HepG2 (cell line): Measurements from ENCODE around the gene FARSB. TPM values are rescaled to one million over a fixed set of nuclear protein-coding genes. Genes with fewer than 3 reads are reported as not detected.

Source experiments
- ATAC-seq: fragments of 200-7000 bp; cut with Tn5 transposase; 3 replicates; pipeline ENCODE4 v1.9.1; 2020; ENCODE audit warnings: mild to moderate bottlenecking, moderate library complexity
- BruUV-seq: library from RNA; stranded (reverse); fragments of 400-500 nt; replicated peaks from 2 replicates; lab custom pipeline; 2021; lab: Mats Ljungman, UMichigan
- CTCF ChIA-PET: fragments of 300-600 bp; formaldehyde crosslinking; extraction: SDS; loops from one replicate; lab custom pipeline; 2021; ENCODE audit warnings: low total read pairs, inconsistent platforms, low intra/inter-chr PET ratio; lab: Yijun Ruan, JAX
- POLR2A ChIA-PET: fragments of 350-600 bp; sonication (Branson Sonifier 250); formaldehyde crosslinking; loops from one replicate; lab custom pipeline; 2020; ENCODE audit warnings: antibody characterized with exemption, inconsistent platforms; lab: Yijun Ruan, JAX
- DNase-seq: peaks from one replicate; pipeline ENCODE4 v3.0.0-alpha.2; 2015; ENCODE audit warnings: low spot score
- FAIRE-seq: peaks from 3 replicates; lab custom pipeline; 2011; peaks lifted over from hg19 to GRCh38; lab: Jason Lieb, UNC
- H2AFZ ChIP-seq: one replicate; pipeline ENCODE4 v1.6.1; 2011; ENCODE audit warnings: low read length, inconsistent platforms
- H3K27ac ChIP-seq: fragments of 300-600 bp; 3 replicates; pipeline ENCODE4 v1.8.0; 2011; ENCODE audit warnings: mixed run types, mild to moderate bottlenecking, mixed read lengths, low read length, inconsistent platforms; ENCODE audit not compliant: insufficient read depth; ENCODE audit errors: extremely low read length
- H3K27me3 ChIP-seq, 2 experiments: fragments of 200-600 bp in 1 of 2; 2 replicates in 1 of 2; 3 replicates in 1 of 2; pipeline versions ENCODE4 v1.6.0 to v1.8.0; 2011; ENCODE audit warnings: low read length in 2 of 2, mild to moderate bottlenecking in 2 of 2, moderate library complexity in 2 of 2, inconsistent platforms in 1 of 2; ENCODE audit not compliant: insufficient read depth in 2 of 2, control insufficient read depth in 1 of 2
- H3K36me3 ChIP-seq, 2 experiments: fragments of 200-600 bp in 1 of 2; replicated peaks in 1 of 2; 2 replicates in 1 of 2; 3 replicates in 1 of 2; pipeline versions ENCODE4 v1.5.1 to v1.8.0; 2011; ENCODE audit warnings: low read length in 2 of 2, inconsistent platforms in 1 of 2; ENCODE audit not compliant: insufficient read depth in 2 of 2, control insufficient read depth in 1 of 2
- H3K4me1 ChIP-seq: 2 replicates; pipeline ENCODE4 v1.5.1; 2012; ENCODE audit warnings: low read length, inconsistent platforms; ENCODE audit not compliant: insufficient read depth
- H3K4me2 ChIP-seq: 2 replicates; pipeline ENCODE4 v1.6.0; 2011; ENCODE audit warnings: low read depth, low read length, inconsistent platforms
- H3K4me3 ChIP-seq, 3 experiments: fragments of 200-600 bp in 1 of 3; sonication (generic), shearing (Covaris generic) in 1 of 3; replicated peaks in 1 of 3; 2 replicates each; pipeline ENCODE4 v1.5.1; 2011 to 2016; ENCODE audit warnings: low read length in 3 of 3, inconsistent platforms in 2 of 3, low read depth in 2 of 3, mild to moderate bottlenecking in 2 of 3, control low read depth in 1 of 3, mixed read lengths in 1 of 3; ENCODE audit not compliant: insufficient read depth in 1 of 3
- H3K79me2 ChIP-seq: one replicate; pipeline ENCODE4 v1.6.1; 2011; ENCODE audit warnings: low read length, inconsistent platforms; ENCODE audit not compliant: insufficient read depth
- H3K9ac ChIP-seq: 2 replicates; pipeline ENCODE4 v1.6.0; 2011; ENCODE audit warnings: mild to moderate bottlenecking, low read depth, low read length, inconsistent platforms; ENCODE audit not compliant: insufficient read depth
- H3K9me3 ChIP-seq: 2 replicates; pipeline ENCODE4 v1.5.1; 2012; ENCODE audit warnings: mild to moderate bottlenecking, low read length
- H4K20me1 ChIP-seq: 2 replicates; pipeline ENCODE4 v1.6.0; 2011; ENCODE audit warnings: inconsistent platforms, mild to moderate bottlenecking, low read length, moderate library complexity; ENCODE audit not compliant: insufficient read depth
- AKAP8 ChIP-seq: sonication (generic); formaldehyde crosslinking; IDR thresholded peaks from 2 replicates; pipeline ENCODE4 v1.5.1; 2020; ENCODE audit warnings: mild to moderate bottlenecking, missing genetic modification reagents
- ARNT2 ChIP-seq: sonication (generic); formaldehyde crosslinking; IDR thresholded peaks from 2 replicates; pipeline ENCODE4 v1.8.0; 2022; ENCODE audit warnings: mild to moderate bottlenecking, low read depth, missing genetic modification reagents, moderate library complexity
- DNMT3B ChIP-seq: conservative IDR thresholded peaks from 2 replicates; pipeline ENCODE4 v1.6.1; 2016; ENCODE audit warnings: missing biosample characterization, control low read depth
- EHMT2 ChIP-seq: fragments of 200-600 bp; sonication (generic); IDR thresholded peaks from 2 replicates; pipeline ENCODE4 v1.7.0; 2017; ENCODE audit warnings: antibody characterized with exemption, low read depth, low read length, borderline replicate concordance
- FOSL2 ChIP-seq: sonication (generic); formaldehyde crosslinking; IDR thresholded peaks from 2 replicates; pipeline ENCODE4 v1.4.0; 2020; ENCODE audit warnings: missing genetic modification reagents
- HIVEP1 ChIP-seq: sonication (generic); formaldehyde crosslinking; IDR thresholded peaks from 2 replicates; pipeline ENCODE4 v1.4.0; 2020; ENCODE audit warnings: mild to moderate bottlenecking, missing genetic modification reagents
- NFATC3 ChIP-seq: sonication (generic); formaldehyde crosslinking; IDR thresholded peaks from 2 replicates; pipeline ENCODE4 v1.5.1; 2020; ENCODE audit warnings: mild to moderate bottlenecking, missing genetic modification reagents
- SP140L ChIP-seq: sonication (generic); formaldehyde crosslinking; IDR thresholded peaks from 2 replicates; pipeline ENCODE4 v1.4.0; 2020; ENCODE audit warnings: missing genetic modification reagents, borderline replicate concordance
- SPEN ChIP-seq: sonication (generic); formaldehyde crosslinking; IDR thresholded peaks from 2 replicates; pipeline ENCODE4 v1.5.1; 2020; ENCODE audit warnings: low read depth, mild to moderate bottlenecking, missing genetic modification reagents
- SRSF1 ChIP-seq: fragments of 200-400 bp; formaldehyde crosslinking; optimal IDR thresholded peaks from 2 replicates; pipeline ENCODE3; 2017; ENCODE audit warnings: mild to moderate bottlenecking, low read depth, low read length, moderate library complexity
- ZBTB8A ChIP-seq: sonication (generic); formaldehyde crosslinking; IDR thresholded peaks from 2 replicates; pipeline ENCODE4 v1.4.0; 2020; ENCODE audit warnings: mild to moderate bottlenecking, low read depth, missing genetic modification reagents, borderline replicate concordance
- ZNF441 ChIP-seq: sonication (generic); formaldehyde crosslinking; IDR thresholded peaks from 2 replicates; pipeline ENCODE4 v1.7.0; 2021; ENCODE audit warnings: missing genetic modification reagents, borderline replicate concordance
- ZNF446 ChIP-seq: sonication (generic); formaldehyde crosslinking; IDR thresholded peaks from 2 replicates; pipeline ENCODE4 v1.5.0; 2020; ENCODE audit warnings: mild to moderate bottlenecking, missing genetic modification reagents
- ZNF496 ChIP-seq: sonication (generic); formaldehyde crosslinking; IDR thresholded peaks from 2 replicates; pipeline ENCODE4 v1.8.1; 2023; ENCODE audit warnings: mild to moderate bottlenecking, moderate library complexity, missing genetic modification reagents; ENCODE audit not compliant: insufficient replicate concordance
- ZNF564 ChIP-seq: sonication (generic); formaldehyde crosslinking; IDR thresholded peaks from 2 replicates; pipeline ENCODE4 v1.8.1; 2023; ENCODE audit warnings: mild to moderate bottlenecking, missing genetic modification reagents
- ZNF772 ChIP-seq: sonication (generic); formaldehyde crosslinking; IDR thresholded peaks from 2 replicates; pipeline ENCODE4 v1.5.0; 2020; ENCODE audit warnings: mild to moderate bottlenecking, missing genetic modification reagents
- WGBS: methylation state at CpG from one replicate; pipeline ENCODE4 v1.1.6; 2017; ENCODE audit warnings: low lambda C conversion rate; 5-methylcytosine and 5-hydroxymethylcytosine counted together
- in situ Hi-C: cut with HindIII; loops from 2 replicates; pipeline ENCODE4 v1.10.0; 2017; ENCODE audit warnings: low pct_unique_long_range_greater_than_20kb; ENCODE audit not compliant: extremely low pct_ligation_motif_present
- intact Hi-C: fragments of 100-400 bp; cut with micrococcal nuclease; formaldehyde crosslinking; loops from one replicate; pipeline ENCODE4 v1.10.0; 2022; ENCODE audit not compliant: unreplicated experiment
- polyA plus RNA-seq, 8 experiments: library from polyadenylated mRNA; depleted of rRNA in 3 of 8; stranded (reverse) in 7 of 8; unstranded in 1 of 8; fragments of >200 nt; fragmentation: Illumina TruSeq in 4 of 8; extraction: Trizol in 4 of 8; gene quantifications; 2 replicates each; pipeline versions ENCODE4 v1.2.1 to v1.2.3, GENCODE V29; 2011 to 2016; ENCODE audit warnings: low read depth in 4 of 8, missing spikeins in 1 of 8, mixed read lengths in 1 of 8; ENCODE audit not compliant: insufficient read depth in 1 of 8
- total RNA-seq, 5 experiments: library from RNA; depleted of rRNA; stranded (reverse); fragments of >200 nt; fragmentation: Illumina TruSeq; extraction: Trizol; gene quantifications; 2 replicates each; pipeline ENCODE4 v1.2.3, GENCODE V29; 2016; ENCODE audit warnings: low read depth in 1 of 5
- TF ChIP-seq, protein P1 (sequence below): sonication (generic); formaldehyde crosslinking; IDR thresholded peaks from 2 replicates; pipeline ENCODE4 v1.4.0; 2020; ENCODE audit warnings: missing genetic modification reagents
- TF ChIP-seq, protein P2 (sequence below): sonication (generic); formaldehyde crosslinking; IDR thresholded peaks from 2 replicates; pipeline ENCODE4 v1.4.0; 2020; ENCODE audit warnings: mild to moderate bottlenecking, missing genetic modification reagents
- TF ChIP-seq, protein P3 (sequence below): IDR thresholded peaks from 2 replicates; pipeline ENCODE4 v1.6.1; 2012; ENCODE audit warnings: low read depth, low read length, improper control_type of control experiment
- TF ChIP-seq, protein P4 (sequence below): sonication (generic); formaldehyde crosslinking; IDR thresholded peaks from 2 replicates; pipeline ENCODE4 v1.9.0; 2022; ENCODE audit warnings: missing genetic modification reagents, mild to moderate bottlenecking, borderline replicate concordance

The FARSB gene
- total and polyA plus RNA-seq, 2 of the 13 experiments (the other 11 are each of a cell fraction or from before 2014, with no cell fraction given) = 23.3 to 45.9 TPM

DNA sequence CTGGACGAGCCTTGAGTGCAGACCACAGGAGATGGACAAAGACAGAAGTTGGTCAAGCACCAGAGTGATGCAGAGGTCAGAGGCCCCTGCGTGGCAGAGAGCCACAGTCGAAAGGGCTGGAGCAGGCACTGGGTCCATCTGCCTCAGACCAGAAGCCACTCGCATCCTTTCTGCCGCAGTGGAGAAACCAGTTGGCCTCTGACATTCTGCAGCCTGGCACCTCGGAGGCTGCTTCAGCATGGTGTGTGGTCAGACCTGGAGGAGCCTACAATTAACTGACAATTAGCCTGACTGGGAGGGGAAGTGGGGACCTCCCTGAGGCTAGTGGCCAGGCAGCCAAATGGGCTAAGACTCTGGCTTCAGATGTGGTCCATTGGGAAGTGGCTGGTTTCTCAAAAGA lies 120.4 kb downstream of the FARSB start (continued):
- TF ChIP-seq NFATC3 (CRISPR knock-in tag) (no peak), SP140L (no peak)

DNA sequence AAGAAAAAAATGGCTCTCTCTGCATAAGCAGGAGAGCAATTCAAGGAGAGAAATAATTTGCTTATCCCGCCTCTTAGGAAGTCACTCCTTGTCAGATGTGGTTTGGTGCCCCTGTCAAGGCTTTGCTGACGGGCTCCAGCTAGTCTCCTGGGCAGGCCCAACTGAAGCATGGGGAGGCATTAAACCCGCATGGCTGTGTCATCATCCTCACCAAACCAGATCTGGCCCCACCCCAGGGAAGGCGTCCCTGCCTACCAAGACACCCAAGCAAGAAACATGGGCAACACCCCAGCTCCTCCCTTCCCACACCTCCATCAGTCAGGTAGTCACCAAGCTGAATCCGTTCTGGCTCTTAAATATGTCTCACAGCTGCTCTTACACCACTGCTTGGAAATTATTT lies 123.6 kb downstream of the FARSB start:
- POLR2A ChIA-PET = no interaction called here
- intact Hi-C loops = no loop called here
- Histone ChIP-seq H3K9ac (no peak overlapping the region), H3K27me3 (peaks cover 0 to 7% of the 10 kb centered on the region in 2 experiments; a peak in 2 of 5 replicates), H3K4me1 (no peaks in the 10 kb centered on the region), H3K4me3 (no peak overlapping the region), H2AFZ (no peak overlapping the region), H4K20me1 (no peaks in the 10 kb centered on the region), H3K4me2 (no peak overlapping the region), H3K79me2 (no peaks in the 10 kb centered on the region), H3K9me3 (no peaks in the 10 kb centered on the region), H3K36me3 (no peaks in the 10 kb centered on the region), H3K27ac (no peak overlapping the region)
- DNase-seq (no peak), ATAC-seq (no peak), FAIRE-seq (no peak)
- CTCF ChIA-PET = no interaction called here
- 41% methylated on average over 4 of the region's 5 CpGs for WGBS
- in situ Hi-C loops = no loop called here
- TF ChIP-seq DNMT3B (CRISPR knock-in tag) (no peak), SRSF1 (no peak), FOSL2 (CRISPR knock-in tag) (no peak), AKAP8 (CRISPR knock-in tag) (no peak), ZNF772 (CRISPR knock-in tag) (no peak), ZNF496 (no peak), ZNF446 (no peak), ZNF441 (CRISPR knock-in tag) (no peak), ARNT2 (CRISPR knock-in tag) (no peak), ZBTB8A (CRISPR knock-in tag) (no peak), ZNF564 (no peak), SPEN (CRISPR knock-in tag) (no peak), EHMT2 (no peak), HIVEP1 (CRISPR knock-in tag) (no peak)
- TF ChIP-seq, protein P1, sequence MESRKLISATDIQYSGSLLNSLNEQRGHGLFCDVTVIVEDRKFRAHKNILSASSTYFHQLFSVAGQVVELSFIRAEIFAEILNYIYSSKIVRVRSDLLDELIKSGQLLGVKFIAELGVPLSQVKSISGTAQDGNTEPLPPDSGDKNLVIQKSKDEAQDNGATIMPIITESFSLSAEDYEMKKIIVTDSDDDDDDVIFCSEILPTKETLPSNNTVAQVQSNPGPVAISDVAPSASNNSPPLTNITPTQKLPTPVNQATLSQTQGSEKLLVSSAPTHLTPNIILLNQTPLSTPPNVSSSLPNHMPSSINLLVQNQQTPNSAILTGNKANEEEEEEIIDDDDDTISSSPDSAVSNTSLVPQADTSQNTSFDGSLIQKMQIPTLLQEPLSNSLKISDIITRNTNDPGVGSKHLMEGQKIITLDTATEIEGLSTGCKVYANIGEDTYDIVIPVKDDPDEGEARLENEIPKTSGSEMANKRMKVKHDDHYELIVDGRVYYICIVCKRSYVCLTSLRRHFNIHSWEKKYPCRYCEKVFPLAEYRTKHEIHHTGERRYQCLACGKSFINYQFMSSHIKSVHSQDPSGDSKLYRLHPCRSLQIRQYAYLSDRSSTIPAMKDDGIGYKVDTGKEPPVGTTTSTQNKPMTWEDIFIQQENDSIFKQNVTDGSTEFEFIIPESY (CRISPR knock-in tag) = no peak
- TF ChIP-seq, protein P2, sequence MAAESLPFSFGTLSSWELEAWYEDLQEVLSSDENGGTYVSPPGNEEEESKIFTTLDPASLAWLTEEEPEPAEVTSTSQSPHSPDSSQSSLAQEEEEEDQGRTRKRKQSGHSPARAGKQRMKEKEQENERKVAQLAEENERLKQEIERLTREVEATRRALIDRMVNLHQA (CRISPR knock-in tag) = no peak
- TF ChIP-seq, protein P3, sequence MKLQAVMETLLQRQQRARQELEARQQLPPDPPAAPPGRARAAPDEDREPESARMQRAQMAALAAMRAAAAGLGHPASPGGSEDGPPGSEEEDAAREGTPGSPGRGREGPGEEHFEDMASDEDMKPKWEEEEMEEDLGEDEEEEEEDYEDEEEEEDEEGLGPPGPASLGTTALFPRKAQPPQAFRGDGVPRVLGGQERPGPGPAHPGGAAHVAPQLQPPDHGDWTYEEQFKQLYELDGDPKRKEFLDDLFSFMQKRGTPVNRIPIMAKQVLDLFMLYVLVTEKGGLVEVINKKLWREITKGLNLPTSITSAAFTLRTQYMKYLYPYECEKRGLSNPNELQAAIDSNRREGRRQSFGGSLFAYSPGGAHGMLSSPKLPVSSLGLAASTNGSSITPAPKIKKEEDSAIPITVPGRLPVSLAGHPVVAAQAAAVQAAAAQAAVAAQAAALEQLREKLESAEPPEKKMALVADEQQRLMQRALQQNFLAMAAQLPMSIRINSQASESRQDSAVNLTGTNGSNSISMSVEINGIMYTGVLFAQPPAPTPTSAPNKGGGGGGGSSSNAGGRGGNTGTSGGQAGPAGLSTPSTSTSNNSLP = no peak
- TF ChIP-seq, protein P4, sequence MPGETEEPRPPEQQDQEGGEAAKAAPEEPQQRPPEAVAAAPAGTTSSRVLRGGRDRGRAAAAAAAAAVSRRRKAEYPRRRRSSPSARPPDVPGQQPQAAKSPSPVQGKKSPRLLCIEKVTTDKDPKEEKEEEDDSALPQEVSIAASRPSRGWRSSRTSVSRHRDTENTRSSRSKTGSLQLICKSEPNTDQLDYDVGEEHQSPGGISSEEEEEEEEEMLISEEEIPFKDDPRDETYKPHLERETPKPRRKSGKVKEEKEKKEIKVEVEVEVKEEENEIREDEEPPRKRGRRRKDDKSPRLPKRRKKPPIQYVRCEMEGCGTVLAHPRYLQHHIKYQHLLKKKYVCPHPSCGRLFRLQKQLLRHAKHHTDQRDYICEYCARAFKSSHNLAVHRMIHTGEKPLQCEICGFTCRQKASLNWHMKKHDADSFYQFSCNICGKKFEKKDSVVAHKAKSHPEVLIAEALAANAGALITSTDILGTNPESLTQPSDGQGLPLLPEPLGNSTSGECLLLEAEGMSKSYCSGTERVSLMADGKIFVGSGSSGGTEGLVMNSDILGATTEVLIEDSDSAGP = no peak
- BruUV-seq = no TSS peak
